HEK293 (cell line): ENCODE results near the gene LUC7L.

Source experiments
- CTCF ChIA-PET: fragments of 350-600 bp; formaldehyde crosslinking; extraction: SDS; loops from one replicate; lab custom pipeline; 2021; ENCODE audit warnings: antibody characterized with exemption; lab: Yijun Ruan, JAX
- POLR2A ChIA-PET: fragments of 300-600 bp; formaldehyde crosslinking; extraction: SDS; loops from one replicate; lab custom pipeline; 2020; ENCODE audit warnings: antibody characterized with exemption, inconsistent platforms; lab: Yijun Ruan, JAX
- H3K27ac ChIP-seq: fragments of 200-500 bp; sonication (Bioruptor generic); 2 replicates; pipeline ENCODE4 v1.5.1; 2014; ENCODE audit warnings: low read depth, low read length, control low read depth, inconsistent platforms; ENCODE audit errors: extremely low read depth
- H3K36me3 ChIP-seq, 2 experiments: fragments of 200-500 bp in 1 of 2; sonication (Bioruptor generic) in 1 of 2; 1 replicate in 1 of 2; 2 replicates in 1 of 2; pipeline ENCODE4 v1.5.1; 2014 to 2017; ENCODE audit warnings: inconsistent platforms in 2 of 2, low read length in 2 of 2; ENCODE audit not compliant: control insufficient read depth in 2 of 2, insufficient read depth in 1 of 2
- H3K4me1 ChIP-seq: fragments of 200-500 bp; sonication (Bioruptor generic); 2 replicates; pipeline ENCODE4 v1.5.1; 2014; ENCODE audit warnings: mild to moderate bottlenecking, low read length, inconsistent platforms; ENCODE audit not compliant: control insufficient read depth, insufficient read depth
- H3K4me3 ChIP-seq: 2 replicates; pipeline ENCODE4 v1.5.1; 2011; ENCODE audit warnings: low read depth, mild to moderate bottlenecking, control low read depth, low read length, moderate library complexity
- H3K9me3 ChIP-seq: fragments of 200-500 bp; sonication (Bioruptor generic); 2 replicates; pipeline ENCODE4 v1.5.1; 2014; ENCODE audit warnings: low read depth, low read length, inconsistent platforms; ENCODE audit not compliant: control insufficient read depth, insufficient read depth
- PRDM1 ChIP-seq: fragments of 450-650 bp; formaldehyde crosslinking; IDR thresholded peaks from 2 replicates; pipeline ENCODE4; 2016; ENCODE audit warnings: missing biosample characterization, missing genetic modification characterization
- SALL2 ChIP-seq: fragments of 450-650 bp; formaldehyde crosslinking; IDR thresholded peaks from 2 replicates; pipeline ENCODE4 v1.5.0; 2017; ENCODE audit warnings: missing biosample characterization, mild to moderate bottlenecking, missing genetic modification characterization, borderline replicate concordance
- SP2 ChIP-seq: fragments of 450-650 bp; formaldehyde crosslinking; IDR thresholded peaks from 2 replicates; pipeline ENCODE4 v1.5.1; 2016; ENCODE audit warnings: missing biosample characterization, missing genetic modification characterization
- SP7 ChIP-seq: fragments of 450-650 bp; formaldehyde crosslinking; IDR thresholded peaks from 2 replicates; pipeline ENCODE4 v1.5.1; 2016; ENCODE audit warnings: missing biosample characterization, missing genetic modification characterization
- ZBTB17 ChIP-seq: fragments of 450-650 bp; formaldehyde crosslinking; IDR thresholded peaks from 2 replicates; pipeline ENCODE4 v1.5.1; 2016; ENCODE audit warnings: missing biosample characterization, missing genetic modification characterization
- ZFHX2 ChIP-seq: fragments of 450-650 bp; formaldehyde crosslinking; conservative IDR thresholded peaks from 2 replicates; pipeline ENCODE4 v1.5.1; 2016; ENCODE audit warnings: missing biosample characterization, missing genetic modification characterization
- ZNF112 ChIP-seq: fragments of 450-650 bp; formaldehyde crosslinking; IDR thresholded peaks from 2 replicates; pipeline ENCODE4 v1.5.0; 2017; ENCODE audit warnings: missing biosample characterization, missing genetic modification characterization
- ZNF138 ChIP-seq: fragments of 450-650 bp; formaldehyde crosslinking; IDR thresholded peaks from 2 replicates; pipeline ENCODE4 v1.5.1; 2016; ENCODE audit warnings: missing biosample characterization, missing genetic modification characterization, borderline replicate concordance
- ZNF157 ChIP-seq: fragments of 450-650 bp; formaldehyde crosslinking; IDR thresholded peaks from 2 replicates; pipeline ENCODE4 v1.5.1; 2016; ENCODE audit warnings: missing biosample characterization, missing genetic modification characterization
- ZNF169 ChIP-seq: fragments of 450-650 bp; formaldehyde crosslinking; IDR thresholded peaks from 2 replicates; pipeline ENCODE4 v1.5.1; 2016; ENCODE audit warnings: missing biosample characterization, missing genetic modification characterization
- ZNF341 ChIP-seq: fragments of 450-650 bp; formaldehyde crosslinking; IDR thresholded peaks from 2 replicates; pipeline ENCODE4; 2016; ENCODE audit warnings: low read depth, missing biosample characterization, missing genetic modification characterization
- ZNF37A ChIP-seq: fragments of 450-650 bp; IDR thresholded peaks from 2 replicates; pipeline ENCODE4 v1.5.1; 2018; ENCODE audit warnings: missing biosample characterization, missing genetic modification characterization
- ZNF423 ChIP-seq: fragments of 450-650 bp; formaldehyde crosslinking; IDR thresholded peaks from 2 replicates; pipeline ENCODE4 v1.5.1; 2016; ENCODE audit warnings: missing biosample characterization, missing genetic modification characterization
- ZNF561 ChIP-seq: fragments of 450-650 bp; IDR thresholded peaks from 2 replicates; pipeline ENCODE4 v1.5.1; 2018; ENCODE audit warnings: missing biosample characterization, missing genetic modification characterization, borderline replicate concordance
- ZNF623 ChIP-seq: fragments of 450-650 bp; formaldehyde crosslinking; IDR thresholded peaks from 2 replicates; pipeline ENCODE4 v1.5.1; 2016; ENCODE audit warnings: missing biosample characterization, missing genetic modification characterization
- ZNF747 ChIP-seq: fragments of 450-650 bp; formaldehyde crosslinking; IDR thresholded peaks from 2 replicates; pipeline ENCODE4 v1.5.1; 2016; ENCODE audit warnings: missing biosample characterization, missing genetic modification characterization
- ZNF76 ChIP-seq: fragments of 450-650 bp; formaldehyde crosslinking; IDR thresholded peaks from 2 replicates; pipeline ENCODE4; 2016; ENCODE audit warnings: low read depth, missing biosample characterization, missing genetic modification characterization, borderline replicate concordance
- TF ChIP-seq, protein P1 (sequence below): fragments of 450-650 bp; formaldehyde crosslinking; IDR thresholded peaks from 2 replicates; pipeline ENCODE4 v1.5.1; 2016; ENCODE audit warnings: missing biosample characterization, missing genetic modification characterization
- TF ChIP-seq, protein P2 (sequence below): fragments of 450-650 bp; formaldehyde crosslinking; IDR thresholded peaks from 2 replicates; pipeline ENCODE4 v1.5.1; 2016; ENCODE audit warnings: missing biosample characterization, missing genetic modification characterization
- TF ChIP-seq, protein P3 (sequence below): fragments of 450-650 bp; formaldehyde crosslinking; IDR thresholded peaks from 2 replicates; pipeline ENCODE4 v1.5.1; 2016; ENCODE audit warnings: missing biosample characterization, missing genetic modification characterization, low read depth
- TF ChIP-seq, protein P4 (sequence below): fragments of 450-650 bp; formaldehyde crosslinking; IDR thresholded peaks from 2 replicates; pipeline ENCODE4 v1.5.1; 2016; ENCODE audit warnings: missing biosample characterization, missing genetic modification characterization
- TF ChIP-seq, protein P5 (sequence below): fragments of 450-650 bp; formaldehyde crosslinking; IDR thresholded peaks from 2 replicates; pipeline ENCODE4 v1.5.1; 2017; ENCODE audit warnings: missing biosample characterization, missing genetic modification characterization

The LUC7L gene

DNA sequence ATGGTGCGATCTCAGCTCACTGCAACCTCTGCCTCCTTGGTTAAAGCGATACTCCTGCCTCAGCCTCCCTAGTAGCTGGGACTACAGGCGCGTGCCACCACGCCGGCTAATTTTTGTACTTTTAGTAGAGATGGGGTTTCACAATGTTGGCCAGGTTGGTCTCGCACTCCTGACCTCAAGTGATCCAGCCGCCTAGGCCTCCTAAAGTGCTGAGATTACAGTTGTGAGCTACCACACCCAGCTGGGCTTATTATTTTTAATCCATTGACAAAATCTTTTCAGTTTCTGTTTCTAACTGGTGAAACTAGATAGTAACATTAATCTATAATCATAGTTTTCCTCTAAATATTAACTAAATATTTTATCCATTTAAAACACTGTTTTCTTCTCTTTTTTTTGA is 11.3 kb upstream of the LUC7L start:
- no peak overlapping the region for H3K4me3 ChIP-seq
- no peaks in the 10 kb centered on the region for H3K4me1 ChIP-seq
- no peak for TF ChIP-seq ZNF112 (tag by site-specific recombination)
- TF ChIP-seq, all 188 proteins: peak for 0
- CTCF ChIA-PET = no interaction called here
- no peaks in the 10 kb centered on the region for H3K9me3 ChIP-seq
- H3K36me3 ChIP-seq = no peaks in the 10 kb centered on the region; a peak in 1 of 3 replicates
- POLR2A ChIA-PET = interaction anchor here (1.4 kb wide), 1 partner anchor 12 kb away, joined by 3 read pairs; no protein-coding TSS in a partner anchor
- no peak overlapping the region for H3K27ac ChIP-seq

DNA sequence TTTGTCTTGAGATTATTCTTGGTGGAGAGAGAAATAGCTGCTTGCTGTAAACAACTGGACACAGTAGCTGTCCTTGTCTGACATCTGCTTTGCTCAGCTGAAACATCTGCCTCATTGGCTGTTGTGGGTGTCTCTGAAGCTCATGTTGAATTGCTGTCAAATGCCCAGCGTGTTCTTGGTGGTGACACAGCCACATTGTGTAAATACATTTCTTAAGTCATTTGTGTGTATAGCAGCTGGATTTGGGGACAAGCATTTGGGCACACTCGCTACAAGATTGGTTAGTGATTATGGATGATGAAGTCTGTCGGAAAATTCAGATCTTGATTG is 10.7 kb upstream of the LUC7L start:
- Histone ChIP-seq H3K36me3 (no peaks in the 10 kb centered on the region; a peak in 1 of 3 replicates), H3K4me3 (no peak overlapping the region), H3K27ac (no peak overlapping the region), H3K9me3 (no peaks in the 10 kb centered on the region), H3K4me1 (no peaks in the 10 kb centered on the region)
- TF ChIP-seq ZBTB17 (tag by site-specific recombination) (no peak), ZNF423 (no peak), ZNF76 (tag by site-specific recombination) (no peak), ZNF37A (tag by site-specific recombination) (no peak), ZNF138 (tag by site-specific recombination) (no peak), ZNF561 (no peak), SP2 (tag by site-specific recombination) (no peak)
- TF ChIP-seq, protein P1, sequence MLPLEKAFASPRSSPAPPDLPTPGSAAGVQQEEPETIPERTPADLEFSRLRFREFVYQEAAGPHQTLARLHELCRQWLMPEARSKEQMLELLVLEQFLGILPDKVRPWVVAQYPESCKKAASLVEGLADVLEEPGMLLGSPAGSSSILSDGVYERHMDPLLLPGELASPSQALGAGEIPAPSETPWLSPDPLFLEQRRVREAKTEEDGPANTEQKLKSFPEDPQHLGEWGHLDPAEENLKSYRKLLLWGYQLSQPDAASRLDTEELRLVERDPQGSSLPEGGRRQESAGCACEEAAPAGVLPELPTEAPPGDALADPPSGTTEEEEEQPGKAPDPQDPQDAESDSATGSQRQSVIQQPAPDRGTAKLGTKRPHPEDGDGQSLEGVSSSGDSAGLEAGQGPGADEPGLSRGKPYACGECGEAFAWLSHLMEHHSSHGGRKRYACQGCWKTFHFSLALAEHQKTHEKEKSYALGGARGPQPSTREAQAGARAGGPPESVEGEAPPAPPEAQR (tag by site-specific recombination) = no peak
- TF ChIP-seq, protein P2, sequence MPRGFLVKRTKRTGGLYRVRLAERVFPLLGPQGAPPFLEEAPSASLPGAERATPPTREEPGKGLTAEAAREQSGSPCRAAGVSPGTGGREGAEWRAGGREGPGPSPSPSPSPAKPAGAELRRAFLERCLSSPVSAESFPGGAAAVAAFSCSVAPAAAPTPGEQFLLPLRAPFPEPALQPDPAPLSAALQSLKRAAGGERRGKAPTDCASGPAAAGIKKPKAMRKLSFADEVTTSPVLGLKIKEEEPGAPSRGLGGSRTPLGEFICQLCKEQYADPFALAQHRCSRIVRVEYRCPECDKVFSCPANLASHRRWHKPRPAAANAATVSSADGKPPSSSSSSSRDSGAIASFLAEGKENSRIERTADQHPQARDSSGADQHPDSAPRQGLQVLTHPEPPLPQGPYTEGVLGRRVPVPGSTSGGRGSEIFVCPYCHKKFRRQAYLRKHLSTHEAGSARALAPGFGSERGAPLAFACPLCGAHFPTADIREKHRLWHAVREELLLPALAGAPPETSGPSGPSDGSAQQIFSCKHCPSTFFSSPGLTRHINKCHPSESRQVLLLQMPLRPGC = no peak
- CTCF ChIA-PET = interaction anchor here (0.6 kb wide), 1 partner anchor 58 kb away, joined by 3 read pairs; no protein-coding TSS in a partner anchor
- POLR2A ChIA-PET = interaction anchor here (1.4 kb wide), 1 partner anchor 11 kb away, joined by 3 read pairs; no protein-coding TSS in a partner anchor

DNA sequence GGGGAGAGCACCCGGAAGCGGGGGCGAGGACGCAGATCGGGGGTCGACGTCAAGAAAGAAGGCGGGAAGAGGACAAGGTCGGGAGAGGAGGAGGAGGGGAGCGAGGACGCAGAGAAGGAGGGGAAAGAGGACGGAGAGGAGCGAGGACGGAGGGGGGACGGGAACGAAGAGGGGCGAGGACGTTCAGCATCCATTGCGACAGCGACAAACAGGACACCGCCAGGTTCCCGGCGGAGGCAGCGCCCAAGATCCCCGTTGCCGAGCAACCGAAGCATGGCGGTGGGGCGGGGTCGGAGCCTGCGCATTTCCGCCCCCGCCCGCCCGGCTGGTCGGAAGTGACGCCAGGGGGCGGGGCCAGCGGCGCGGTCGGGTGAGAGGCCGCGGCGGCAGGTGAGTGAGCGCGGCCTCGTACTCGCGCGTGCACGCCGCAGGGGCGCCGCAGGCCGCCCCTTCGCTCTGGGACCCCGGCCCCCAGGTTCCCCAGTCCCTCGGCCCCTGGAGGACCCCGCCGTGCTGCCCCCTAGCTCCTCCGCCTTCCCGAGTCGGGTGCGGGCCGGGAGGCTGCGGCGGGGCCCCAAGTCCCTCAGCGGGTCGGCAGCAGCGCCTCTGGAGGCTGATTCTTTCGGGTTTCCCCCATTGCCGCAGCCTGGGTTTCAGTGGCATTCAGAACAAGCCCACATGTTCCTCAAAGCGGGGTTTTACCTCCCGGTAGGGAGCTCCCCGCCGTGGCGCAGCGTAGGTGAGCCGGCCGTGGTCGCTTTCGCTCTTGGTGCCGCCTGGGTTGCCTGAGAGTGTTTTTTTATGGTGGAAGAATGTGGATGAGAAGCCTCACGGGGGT is 5.4 kb upstream of the LUC7L start, which contains the start of gene FAM234A:
TSS of gene FAM234A (plus strand) at position 354 of the 838 bp plus-strand sequence. CDS start 19,593 bp downstream, outside the sequence.
- H3K4me1 ChIP-seq = no peaks in the 10 kb centered on the region
- ChIA-PET POLR2A (interaction anchor here (0.8 to 1.8 kb wide), 14 partner anchors 9 to 450 kb away, joined by 3 to 9 read pairs (median 4); partner anchors contain the start of genes JMJD8 and RHBDF1), CTCF (interaction anchor here (0.6 to 1.6 kb wide), 9 partner anchors 9 to 896 kb away, joined by 3 to 7 read pairs (median 3); partner anchors contain the start of gene AXIN1)
- H3K4me3 ChIP-seq = peak within 1 kb of the TSS; percentile 60
- H3K9me3 ChIP-seq = no peaks in the 10 kb centered on the region
- H3K36me3 ChIP-seq = no peaks in the 10 kb centered on the region
- peak within 1 kb of the TSS; percentile 87 for H3K27ac ChIP-seq
- TF ChIP-seq ZNF157 (no peak), ZNF623 (tag by site-specific recombination) (no peak), ZNF169 (tag by site-specific recombination) (no peak), SP7 (tag by site-specific recombination) (peak; percentile 82), SALL2 (tag by site-specific recombination) (no peak), ZNF747 (tag by site-specific recombination) (no peak), ZFHX2 (tag by site-specific recombination) (peak; percentile 98), ZNF341 (tag by site-specific recombination) (peak; percentile 82), PRDM1 (tag by site-specific recombination) (no peak)
- TF ChIP-seq, protein P3, sequence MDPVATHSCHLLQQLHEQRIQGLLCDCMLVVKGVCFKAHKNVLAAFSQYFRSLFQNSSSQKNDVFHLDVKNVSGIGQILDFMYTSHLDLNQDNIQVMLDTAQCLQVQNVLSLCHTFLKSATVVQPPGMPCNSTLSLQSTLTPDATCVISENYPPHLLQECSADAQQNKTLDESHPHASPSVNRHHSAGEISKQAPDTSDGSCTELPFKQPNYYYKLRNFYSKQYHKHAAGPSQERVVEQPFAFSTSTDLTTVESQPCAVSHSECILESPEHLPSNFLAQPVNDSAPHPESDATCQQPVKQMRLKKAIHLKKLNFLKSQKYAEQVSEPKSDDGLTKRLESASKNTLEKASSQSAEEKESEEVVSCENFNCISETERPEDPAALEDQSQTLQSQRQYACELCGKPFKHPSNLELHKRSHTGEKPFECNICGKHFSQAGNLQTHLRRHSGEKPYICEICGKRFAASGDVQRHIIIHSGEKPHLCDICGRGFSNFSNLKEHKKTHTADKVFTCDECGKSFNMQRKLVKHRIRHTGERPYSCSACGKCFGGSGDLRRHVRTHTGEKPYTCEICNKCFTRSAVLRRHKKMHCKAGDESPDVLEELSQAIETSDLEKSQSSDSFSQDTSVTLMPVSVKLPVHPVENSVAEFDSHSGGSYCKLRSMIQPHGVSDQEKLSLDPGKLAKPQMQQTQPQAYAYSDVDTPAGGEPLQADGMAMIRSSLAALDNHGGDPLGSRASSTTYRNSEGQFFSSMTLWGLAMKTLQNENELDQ = no peak
- TF ChIP-seq, protein P4, sequence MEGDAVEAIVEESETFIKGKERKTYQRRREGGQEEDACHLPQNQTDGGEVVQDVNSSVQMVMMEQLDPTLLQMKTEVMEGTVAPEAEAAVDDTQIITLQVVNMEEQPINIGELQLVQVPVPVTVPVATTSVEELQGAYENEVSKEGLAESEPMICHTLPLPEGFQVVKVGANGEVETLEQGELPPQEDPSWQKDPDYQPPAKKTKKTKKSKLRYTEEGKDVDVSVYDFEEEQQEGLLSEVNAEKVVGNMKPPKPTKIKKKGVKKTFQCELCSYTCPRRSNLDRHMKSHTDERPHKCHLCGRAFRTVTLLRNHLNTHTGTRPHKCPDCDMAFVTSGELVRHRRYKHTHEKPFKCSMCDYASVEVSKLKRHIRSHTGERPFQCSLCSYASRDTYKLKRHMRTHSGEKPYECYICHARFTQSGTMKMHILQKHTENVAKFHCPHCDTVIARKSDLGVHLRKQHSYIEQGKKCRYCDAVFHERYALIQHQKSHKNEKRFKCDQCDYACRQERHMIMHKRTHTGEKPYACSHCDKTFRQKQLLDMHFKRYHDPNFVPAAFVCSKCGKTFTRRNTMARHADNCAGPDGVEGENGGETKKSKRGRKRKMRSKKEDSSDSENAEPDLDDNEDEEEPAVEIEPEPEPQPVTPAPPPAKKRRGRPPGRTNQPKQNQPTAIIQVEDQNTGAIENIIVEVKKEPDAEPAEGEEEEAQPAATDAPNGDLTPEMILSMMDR (tag by site-specific recombination) = peak; percentile 72
- TF ChIP-seq, protein P5, sequence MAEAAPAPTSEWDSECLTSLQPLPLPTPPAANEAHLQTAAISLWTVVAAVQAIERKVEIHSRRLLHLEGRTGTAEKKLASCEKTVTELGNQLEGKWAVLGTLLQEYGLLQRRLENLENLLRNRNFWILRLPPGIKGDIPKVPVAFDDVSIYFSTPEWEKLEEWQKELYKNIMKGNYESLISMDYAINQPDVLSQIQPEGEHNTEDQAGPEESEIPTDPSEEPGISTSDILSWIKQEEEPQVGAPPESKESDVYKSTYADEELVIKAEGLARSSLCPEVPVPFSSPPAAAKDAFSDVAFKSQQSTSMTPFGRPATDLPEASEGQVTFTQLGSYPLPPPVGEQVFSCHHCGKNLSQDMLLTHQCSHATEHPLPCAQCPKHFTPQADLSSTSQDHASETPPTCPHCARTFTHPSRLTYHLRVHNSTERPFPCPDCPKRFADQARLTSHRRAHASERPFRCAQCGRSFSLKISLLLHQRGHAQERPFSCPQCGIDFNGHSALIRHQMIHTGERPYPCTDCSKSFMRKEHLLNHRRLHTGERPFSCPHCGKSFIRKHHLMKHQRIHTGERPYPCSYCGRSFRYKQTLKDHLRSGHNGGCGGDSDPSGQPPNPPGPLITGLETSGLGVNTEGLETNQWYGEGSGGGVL (tag by site-specific recombination) = peak; percentile 96
